IMR-90 (cell line): ENCODE measurements around the gene IL10. TPM values are rescaled to one million over a fixed set of nuclear protein-coding genes. Genes with fewer than 3 reads are reported as not detected.

Source experiments
- ATAC-seq: fragments of 200-7000 bp; cut with Tn5 transposase; 2 replicates; pipeline ENCODE4 v1.9.1; 2020; ENCODE audit warnings: low read depth, mild to moderate bottlenecking, moderate library complexity
- BruUV-seq: library from RNA; stranded (reverse); fragments of 400-500 nt; replicated peaks from 2 replicates; lab custom pipeline; 2021; lab: Mats Ljungman, UMichigan
- CTCF ChIA-PET: fragments of 300-600 bp; formaldehyde crosslinking; extraction: SDS; loops from one replicate; lab custom pipeline; 2021; ENCODE audit warnings: antibody characterized with exemption; lab: Yijun Ruan, JAX
- POLR2A ChIA-PET: fragments of 300-600 bp; sonication (Branson Sonifier 250); formaldehyde crosslinking; loops from one replicate; lab custom pipeline; 2022; ENCODE audit warnings: antibody characterized with exemption; ENCODE audit not compliant: unreplicated experiment; lab: Charles Lee
- DNase-seq: peaks from one replicate; pipeline ENCODE4 v3.0.0; 2013
- H2AFZ ChIP-seq: replicated peaks from 2 replicates; pipeline ENCODE3; 2013; ENCODE audit warnings: low read length, mild to moderate bottlenecking; ENCODE audit not compliant: poor library complexity
- H2AK5ac ChIP-seq: 2 replicates; pipeline ENCODE4 v1.6.1; 2013; ENCODE audit warnings: low read depth, low read length, inconsistent platforms
- H2AK9ac ChIP-seq: replicated peaks from 2 replicates; pipeline ENCODE3; 2013; ENCODE audit warnings: mild to moderate bottlenecking, low read depth, low read length, moderate library complexity; ENCODE audit not compliant: poor library complexity
- H2BK120ac ChIP-seq: 2 replicates; pipeline ENCODE4 v1.6.1; 2013; ENCODE audit warnings: low read depth, low read length, inconsistent platforms
- H2BK15ac ChIP-seq: 3 replicates; pipeline ENCODE4 v1.6.1; 2013; ENCODE audit warnings: low read depth, low read length, inconsistent platforms
- H2BK20ac ChIP-seq: 2 replicates; pipeline ENCODE4 v1.6.1; 2013; ENCODE audit warnings: low read depth, mild to moderate bottlenecking, inconsistent platforms, low read length, moderate library complexity
- H2BK5ac ChIP-seq: 2 replicates; pipeline ENCODE4 v1.6.1; 2013; ENCODE audit warnings: mild to moderate bottlenecking, low read depth, low read length, inconsistent platforms; ENCODE audit not compliant: poor library complexity, severe bottlenecking
- H3K14ac ChIP-seq: replicated peaks from 2 replicates; pipeline ENCODE4 v1.6.1; 2013; ENCODE audit warnings: low read depth, low read length, inconsistent platforms
- H3K18ac ChIP-seq: 2 replicates; pipeline ENCODE4 v1.6.1; 2013; ENCODE audit warnings: low read depth, low read length, control low read depth
- H3K23ac ChIP-seq: 2 replicates; pipeline ENCODE4 v1.6.1; 2013; ENCODE audit warnings: low read depth, low read length, inconsistent platforms
- H3K27ac ChIP-seq: 2 replicates; pipeline ENCODE4 v1.5.1; 2013; ENCODE audit warnings: mild to moderate bottlenecking, control low read depth, low read length; ENCODE audit not compliant: insufficient read depth
- H3K27me3 ChIP-seq: 2 replicates; pipeline ENCODE4 v1.6.1; 2013; ENCODE audit warnings: low read length; ENCODE audit not compliant: control insufficient read depth, insufficient read depth
- H3K36me3 ChIP-seq: 2 replicates; pipeline ENCODE4 v1.6.1; 2013; ENCODE audit warnings: low read length, mixed read lengths; ENCODE audit not compliant: control insufficient read depth, insufficient read depth
- H3K4ac ChIP-seq: 2 replicates; pipeline ENCODE4 v1.6.1; 2013; ENCODE audit warnings: low read depth, low read length, inconsistent platforms
- H3K4me1 ChIP-seq: 2 replicates; pipeline ENCODE4 v1.6.1; 2013; ENCODE audit warnings: low read length, mixed read lengths; ENCODE audit not compliant: control insufficient read depth, insufficient read depth
- H3K4me2 ChIP-seq: 2 replicates; pipeline ENCODE4 v1.6.1; 2013; ENCODE audit warnings: low read depth, mild to moderate bottlenecking, control low read depth, low read length, moderate library complexity
- H3K4me3 ChIP-seq: 2 replicates; pipeline ENCODE4 v1.5.1; 2013; ENCODE audit warnings: low read depth, mild to moderate bottlenecking, control low read depth, low read length, moderate library complexity; ENCODE audit not compliant: insufficient read depth
- H3K56ac ChIP-seq: 2 replicates; pipeline ENCODE4 v1.6.1; 2013; ENCODE audit warnings: low read length, inconsistent platforms; ENCODE audit not compliant: insufficient read depth; ENCODE audit errors: extremely low read depth
- H3K79me1 ChIP-seq, 2 experiments: 2 replicates each; pipeline ENCODE4 v1.6.1; 2013; ENCODE audit warnings: low read length in 2 of 2, inconsistent platforms in 1 of 2, low read depth in 1 of 2
- H3K9ac ChIP-seq: 2 replicates; pipeline ENCODE4 v1.6.1; 2013; ENCODE audit warnings: low read depth, low read length, control low read depth
- H3K9me1 ChIP-seq: 2 replicates; pipeline ENCODE4 v1.6.1; 2013; ENCODE audit warnings: low read length, inconsistent platforms; ENCODE audit not compliant: insufficient read depth
- H3K9me3 ChIP-seq: 2 replicates; pipeline ENCODE4 v1.6.1; 2013; ENCODE audit warnings: low read length; ENCODE audit not compliant: control insufficient read depth, insufficient read depth
- H4K20me1 ChIP-seq: 2 replicates; pipeline ENCODE4 v1.6.1; 2013; ENCODE audit warnings: low read length, inconsistent platforms; ENCODE audit not compliant: insufficient read depth
- H4K5ac ChIP-seq: 2 replicates; pipeline ENCODE4 v1.6.1; 2013; ENCODE audit warnings: mild to moderate bottlenecking, low read depth, low read length, control low read depth
- H4K8ac ChIP-seq, 2 experiments: 2 replicates each; pipeline ENCODE4 v1.6.1; 2013; ENCODE audit warnings: low read depth in 2 of 2, low read length in 2 of 2, control low read depth in 1 of 2, inconsistent platforms in 1 of 2
- H4K91ac ChIP-seq: 2 replicates; pipeline ENCODE4 v1.6.1; 2013; ENCODE audit warnings: low read depth, low read length, inconsistent platforms; ENCODE audit not compliant: insufficient read depth
- BHLHE40 ChIP-seq: fragments of 150-350 bp; IDR thresholded peaks from 2 replicates; pipeline ENCODE4 v1.6.1; 2016; ENCODE audit warnings: mild to moderate bottlenecking, low read depth, low read length
- CEBPB ChIP-seq: IDR thresholded peaks from 2 replicates; pipeline ENCODE4 v1.6.1; 2012; ENCODE audit warnings: low read depth, low read length, improper control_type of control experiment
- CHD1 ChIP-seq: IDR thresholded peaks from 2 replicates; pipeline ENCODE4 v1.6.1; 2012; ENCODE audit warnings: low read depth, low read length, improper control_type of control experiment
- CTCF ChIP-seq: conservative IDR thresholded peaks from 2 replicates; pipeline ENCODE4 v1.5.1; 2012; ENCODE audit warnings: mild to moderate bottlenecking, low read depth, low read length, improper control_type of control experiment
- ELK1 ChIP-seq: fragments of 150-350 bp; IDR thresholded peaks from 2 replicates; pipeline ENCODE4 v1.6.1; 2016; ENCODE audit warnings: low read depth, mild to moderate bottlenecking, low read length, moderate library complexity, borderline replicate concordance
- FOS ChIP-seq: fragments of 150-350 bp; IDR thresholded peaks from 2 replicates; pipeline ENCODE4 v1.6.1; 2016; ENCODE audit warnings: low read depth, low read length
- MAFK ChIP-seq: IDR thresholded peaks from 2 replicates; pipeline ENCODE4 v1.6.1; 2012; ENCODE audit warnings: low read depth, low read length, improper control_type of control experiment
- MAZ ChIP-seq: IDR thresholded peaks from 2 replicates; pipeline ENCODE4 v1.6.1; 2012; ENCODE audit warnings: low read depth, mild to moderate bottlenecking, low read length, improper control_type of control experiment, moderate library complexity, borderline replicate concordance
- MXI1 ChIP-seq: IDR thresholded peaks from 2 replicates; pipeline ENCODE4 v1.6.1; 2012; ENCODE audit warnings: low read depth, mild to moderate bottlenecking, low read length, moderate library complexity, borderline replicate concordance
- NFE2L2 ChIP-seq: fragments of 150-350 bp; IDR thresholded peaks from 2 replicates; pipeline ENCODE4 v1.6.1; 2016; ENCODE audit warnings: low read depth, mild to moderate bottlenecking, low read length
- POLR2A ChIP-seq: IDR thresholded peaks from 2 replicates; pipeline ENCODE4 v1.6.1; 2012; ENCODE audit warnings: mild to moderate bottlenecking, low read depth, low read length
- RAD21 ChIP-seq: IDR thresholded peaks from 2 replicates; pipeline ENCODE4 v1.6.1; 2012; ENCODE audit warnings: low read length, improper control_type of control experiment
- RCOR1 ChIP-seq: IDR thresholded peaks from 2 replicates; pipeline ENCODE4 v1.6.1; 2012; ENCODE audit warnings: mild to moderate bottlenecking, low read length, improper control_type of control experiment; ENCODE audit not compliant: insufficient replicate concordance
- RFX5 ChIP-seq: IDR thresholded peaks from 2 replicates; pipeline ENCODE4 v1.8.0; 2012; ENCODE audit warnings: low read depth, mild to moderate bottlenecking, low read length, moderate library complexity
- SMC3 ChIP-seq: fragments of 150-350 bp; IDR thresholded peaks from 2 replicates; pipeline ENCODE4 v1.6.1; 2016; ENCODE audit warnings: low read depth, mild to moderate bottlenecking, antibody characterized with exemption, low read length, moderate library complexity
- USF2 ChIP-seq: fragments of 150-350 bp; IDR thresholded peaks from 2 replicates; pipeline ENCODE4 v1.6.1; 2017; ENCODE audit warnings: mild to moderate bottlenecking, antibody characterized with exemption, low read length, low read depth
- WGBS, 2 experiments: methylation state at CpG; one replicate each; pipeline versions ENCODE4 v1.1.5 to v1.1.7; 2013; ENCODE audit warnings: missing lambda C conversion rate in 2 of 2; ENCODE audit not compliant: insufficient read length in 1 of 2; ENCODE audit errors: extremely low coverage in 2 of 2; 5-methylcytosine and 5-hydroxymethylcytosine counted together
- dilution Hi-C: fragments of 300-500 bp; cut with HindIII; formaldehyde crosslinking; loops from one replicate; pipeline ENCODE4 v1.14.3; 2018; ENCODE audit warnings: low sequenced_read_pairs; ENCODE audit not compliant: unreplicated experiment
- in situ Hi-C: fragments of 300-500 bp; cut with MboI; formaldehyde crosslinking; loops from 3 replicates; pipeline ENCODE4 v1.14.3; 2019; ENCODE audit warnings: low sequenced_read_pairs, inconsistent platforms, mixed read lengths
- intact Hi-C: fragments of 100-400 bp; cut with micrococcal nuclease; formaldehyde crosslinking; loops from 2 replicates; pipeline ENCODE4 v1.10.0; 2022
- polyA plus RNA-seq, 3 experiments: library from polyadenylated mRNA; depleted of rRNA; stranded (reverse); fragments of >200 nt; gene quantifications; 2 replicates each; pipeline ENCODE4 v1.2.3, GENCODE V29; 2012; ENCODE audit warnings: low replicate concordance in 1 of 3
- total RNA-seq: library from RNA; depleted of rRNA; stranded (reverse); fragments of >200 nt; gene quantifications from 2 replicates; pipeline ENCODE4 v1.2.3, GENCODE V29; 2012

Gene IL10
- total and polyA plus RNA-seq, 2 of the 4 experiments (the other 2 are of a cell fraction): not detected

DNA sequence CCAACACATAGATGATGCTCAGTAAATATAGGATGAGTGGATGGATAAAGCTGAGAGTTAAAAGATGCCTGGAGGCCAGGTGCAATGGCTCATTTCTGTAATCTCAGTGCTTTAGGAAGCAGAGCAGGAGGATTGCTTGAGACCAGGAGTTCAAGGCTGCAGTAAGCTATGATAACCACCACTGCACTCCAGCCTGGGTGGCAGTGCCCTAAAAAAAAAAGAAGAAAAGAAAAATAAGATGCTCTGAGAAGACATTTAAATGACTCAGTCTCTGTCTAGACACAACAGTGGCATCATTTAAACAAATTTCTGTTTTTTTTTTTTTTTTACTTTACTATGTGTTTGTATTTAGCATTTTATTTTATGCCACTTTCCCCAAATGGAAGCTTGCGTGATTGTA is 27.0 kb downstream of the IL10 start:
- peaks cover 3% of the 10 kb centered on the region for H3K4me1 ChIP-seq
- in situ Hi-C loops: no loop called here
- H3K9ac ChIP-seq: no peak overlapping the region
- TF ChIP-seq NFE2L2 (no peak), CEBPB (no peak), RFX5 (no peak), BHLHE40 (no peak), POLR2A (no peak), CHD1 (no peak), CTCF (no peak), MAZ (no peak), USF2 (no peak), MAFK (no peak), SMC3 (no peak), RCOR1 (no peak), MXI1 (no peak), ELK1 (no peak), RAD21 (no peak), FOS (no peak)
- H3K36me3 ChIP-seq: no peaks in the 10 kb centered on the region
- H3K27me3 ChIP-seq: no peaks in the 10 kb centered on the region
- no peak overlapping the region for H4K91ac ChIP-seq
- H2AFZ ChIP-seq: no peak overlapping the region
- H3K18ac ChIP-seq: no peak overlapping the region
- dilution Hi-C loops: no loop called here
- H2BK5ac ChIP-seq: no peak overlapping the region
- no peak overlapping the region for H3K14ac ChIP-seq
- H2AK9ac ChIP-seq: no peak overlapping the region
- H3K9me3 ChIP-seq: no peaks in the 10 kb centered on the region
- no peaks in the 10 kb centered on the region for H3K79me1 ChIP-seq
- no peak overlapping the region for H2BK15ac ChIP-seq
- no peak overlapping the region for H3K4me3 ChIP-seq
- H3K4me2 ChIP-seq: no peak overlapping the region
- DNase-seq (no peak), ATAC-seq (no peak)
- no TSS peak for BruUV-seq
- ChIA-PET CTCF (interaction anchor here (0.6 to 1.4 kb wide), 3 partner anchors 10 to 235 kb away, joined by 4 to 5 read pairs (median 4); no protein-coding TSS in a partner anchor), POLR2A (interaction anchor here (0.6 to 0.7 kb wide), 2 partner anchors 41 to 112 kb away, joined by 9 read pairs; no protein-coding TSS in a partner anchor)
- intact Hi-C loops: no loop called here
- H2BK120ac ChIP-seq: no peak overlapping the region
- no peak overlapping the region for H4K5ac ChIP-seq
- no peak overlapping the region for H2AK5ac ChIP-seq
- WGBS, 2 experiments: no CpG with 5 or more reads among the region's 1 CpG
- H4K8ac ChIP-seq: no peak overlapping the region
- H3K23ac ChIP-seq: 0 out of 2 replicates have a peak overlapping the region, but pooled peaks have one; percentile 10
- H3K27ac ChIP-seq: no peak overlapping the region
- no peak overlapping the region for H2BK20ac ChIP-seq
- peaks cover 20% of the 10 kb centered on the region; the same call in 1 of the 2 replicates for H3K9me1 ChIP-seq
- no peak overlapping the region for H3K56ac ChIP-seq
- no peak overlapping the region for H3K4ac ChIP-seq
- no peaks in the 10 kb centered on the region for H4K20me1 ChIP-seq
